Measurements from ENCODE around the gene PGAP3.
A peak's percentile ranks its signal among the peaks of the same experiment; 100 is the strongest.

Gene PGAP3

DNA sequence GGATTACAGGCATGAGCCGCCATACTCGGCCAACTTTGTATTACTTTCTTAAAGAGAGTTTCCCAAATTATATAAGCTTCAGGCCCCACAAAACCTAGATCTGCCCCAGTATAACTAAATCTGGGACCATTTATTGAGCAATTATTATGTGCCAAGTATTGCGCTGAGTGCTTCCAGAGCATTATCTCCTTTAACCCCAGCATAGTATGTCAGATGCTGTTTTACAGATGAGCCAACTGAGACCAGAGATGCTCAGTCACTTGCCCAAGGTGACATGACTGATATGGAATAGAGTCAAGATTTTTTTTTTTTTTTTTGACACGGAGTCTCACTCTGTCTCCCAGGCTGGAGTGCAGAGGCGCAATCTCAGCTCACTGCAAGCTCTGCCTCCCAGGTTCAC, 10.1 kb upstream of the PGAP3 start:
- no peak for DNase-seq (ENCODE audit: low read depth in 2 of 2)

DNA sequence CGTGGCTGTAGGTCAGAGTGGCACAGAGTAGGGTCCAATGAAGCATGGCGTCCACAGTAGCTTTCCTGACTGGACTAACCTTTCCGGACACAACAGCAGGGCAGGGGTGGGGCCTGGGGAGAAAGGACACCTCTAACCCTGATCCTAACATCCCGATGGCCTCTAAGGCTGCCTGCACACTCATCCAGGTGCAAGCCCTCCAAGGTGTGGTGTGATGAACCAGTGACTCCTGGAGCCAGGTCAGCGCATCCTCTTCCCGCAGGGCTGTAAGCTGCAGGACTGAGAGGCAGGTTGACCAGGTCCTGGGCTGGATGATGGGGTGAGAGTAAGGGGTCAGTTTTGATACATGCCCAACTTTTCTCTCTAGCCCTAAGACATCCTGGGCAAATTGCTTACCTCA, 8.9 kb upstream of the PGAP3 start:
- no peak for DNase-seq (ENCODE audit: low read depth in 2 of 2)

DNA sequence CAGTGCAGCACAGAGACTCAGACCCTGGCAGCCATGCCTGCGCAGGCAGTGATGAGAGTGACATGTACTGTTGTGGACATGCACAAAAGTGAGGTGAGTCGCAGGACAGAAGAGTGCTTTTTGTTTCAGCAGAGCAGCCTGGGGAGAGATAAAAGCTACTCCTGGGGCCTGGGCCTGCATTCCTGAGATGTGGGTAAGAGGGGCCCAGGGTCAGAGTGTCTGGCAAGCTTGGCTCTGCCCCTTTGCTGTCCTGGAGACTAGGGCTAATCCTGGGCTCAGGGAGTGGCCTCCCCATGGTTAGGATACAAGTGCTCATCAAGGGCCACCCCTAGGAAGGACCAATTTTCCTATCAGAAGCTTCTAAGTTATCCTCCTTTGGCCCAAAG, 7.2 kb upstream of the PGAP3 start:
- no peak for DNase-seq (ENCODE audit: low read depth in 2 of 2)

DNA sequence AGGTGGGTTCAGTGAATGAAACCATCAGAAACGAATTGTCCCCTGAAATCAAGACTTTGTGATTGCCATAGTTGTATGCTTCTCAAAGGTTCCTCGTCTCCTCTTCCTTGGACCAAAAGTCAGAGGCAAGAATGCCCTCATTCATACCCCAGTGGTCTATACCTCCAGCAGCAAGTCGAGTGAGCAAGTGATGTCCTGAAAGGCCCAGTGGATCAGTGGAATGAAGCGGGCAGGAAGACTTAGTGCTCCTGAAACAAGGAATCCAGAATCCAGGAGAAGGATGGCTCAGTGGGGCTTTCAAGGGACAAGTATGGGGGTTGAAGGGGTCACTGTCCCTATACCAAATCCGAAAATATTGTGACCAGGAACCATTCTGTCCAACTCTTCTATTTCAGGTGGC, 6.7 kb upstream of the PGAP3 start:
- no peak for DNase-seq (ENCODE audit: low read depth in 2 of 2)

DNA sequence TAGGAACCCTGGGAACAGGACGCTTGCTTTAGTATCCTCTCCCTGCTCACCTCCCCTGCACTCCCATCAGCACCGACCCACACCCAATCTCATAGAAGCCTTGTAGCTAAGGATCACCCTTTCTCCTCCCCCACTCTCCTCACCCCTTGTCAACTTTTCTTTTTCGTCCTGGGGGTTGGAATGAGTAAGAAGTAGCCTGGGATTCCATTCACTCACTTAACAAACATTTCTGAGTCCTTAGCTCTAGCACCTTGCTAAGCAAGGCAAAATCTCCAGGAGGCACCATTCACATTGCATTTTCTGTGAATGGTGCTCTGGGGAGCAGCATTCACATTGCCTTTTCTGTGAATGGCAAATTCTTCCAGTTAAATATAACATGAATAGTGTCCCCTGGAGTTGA, 1.1 kb upstream of the PGAP3 start:
- no peak for DNase-seq (ENCODE audit: low read depth in 2 of 2)

DNA sequence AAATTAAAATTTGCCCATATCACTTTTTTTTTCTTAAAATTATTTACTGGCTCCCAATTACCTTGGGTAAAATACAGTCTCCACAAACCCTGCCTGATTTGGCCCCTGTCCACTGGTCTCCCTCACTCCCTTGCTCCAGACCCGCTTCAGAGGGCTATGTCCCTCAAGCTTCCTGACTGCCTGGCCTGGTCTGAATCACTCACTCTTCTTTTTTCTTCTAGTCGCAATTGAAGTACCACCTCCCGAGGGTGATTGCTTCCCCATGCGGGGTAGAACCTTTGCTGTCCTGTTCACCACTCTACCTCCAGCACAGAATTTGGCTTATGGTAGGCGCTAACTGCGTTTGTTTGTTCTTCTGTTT, 598 bp upstream of the PGAP3 start:
- no peak for DNase-seq (ENCODE audit: low read depth in 2 of 2)

DNA sequence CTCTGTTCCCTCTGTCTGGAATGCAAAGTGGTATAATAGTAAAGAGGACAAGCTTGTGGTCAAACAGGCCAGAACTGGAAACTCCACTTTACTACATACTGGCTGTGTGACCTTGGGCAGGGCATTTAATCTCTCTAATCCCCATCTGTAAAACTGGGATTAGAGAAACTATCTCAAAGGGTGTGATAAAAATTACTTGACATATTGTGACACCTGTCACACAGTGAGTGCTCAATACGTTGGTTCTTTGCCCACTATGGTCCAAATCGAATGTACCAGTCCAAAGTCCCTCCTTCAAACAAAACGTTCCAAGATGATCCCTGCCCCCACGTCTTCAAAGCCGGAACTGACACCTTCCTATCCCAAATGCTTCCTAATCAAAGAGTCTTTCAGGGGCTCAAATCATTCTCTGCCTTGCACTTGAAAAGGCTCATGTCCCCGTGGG, 734 bp downstream of the PGAP3 start:
- no peak for DNase-seq (ENCODE audit: low read depth in 2 of 2)

DNA sequence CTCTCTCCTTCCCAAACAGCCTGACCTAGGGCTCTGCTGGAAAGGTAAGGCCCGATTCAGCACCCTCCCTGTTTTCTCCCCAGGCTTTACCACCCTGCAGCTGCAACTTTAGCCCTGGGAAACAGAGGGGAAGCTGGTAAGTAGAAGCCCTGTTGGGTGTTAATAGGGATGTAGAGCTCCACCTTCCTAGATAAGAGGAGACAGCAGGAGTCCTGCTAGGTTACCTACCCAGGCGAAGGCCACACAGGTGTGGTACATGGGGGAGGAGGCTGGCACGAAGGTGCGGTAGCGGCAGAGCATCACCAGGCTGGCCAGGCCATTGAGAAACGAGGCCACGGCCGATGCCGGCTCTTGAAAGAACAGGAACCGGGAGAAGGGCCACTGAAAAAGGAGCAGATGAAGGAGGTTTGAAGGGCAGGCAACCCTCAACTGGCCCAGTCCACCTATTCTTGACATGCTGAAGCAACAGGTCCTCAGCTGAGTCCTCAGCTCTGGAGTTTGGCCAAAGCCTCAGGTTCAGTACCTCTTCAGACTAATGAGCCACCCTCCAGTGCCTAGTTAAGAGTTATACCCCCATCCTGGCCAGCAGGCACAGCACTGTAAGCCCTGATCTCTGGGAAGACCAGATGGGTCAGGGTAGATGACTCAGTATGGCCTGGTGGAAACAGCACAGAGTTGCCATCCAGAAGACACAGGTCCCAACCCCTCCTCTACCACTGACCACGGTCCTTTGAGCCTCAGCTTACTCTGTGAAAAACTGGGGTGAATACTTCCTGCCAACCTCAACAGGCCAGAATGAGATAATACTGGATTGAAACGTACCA, 3.3 kb downstream of the PGAP3 start:
- DNase-seq (ENCODE audit: low read depth in 2 of 2) = no peak

DNA sequence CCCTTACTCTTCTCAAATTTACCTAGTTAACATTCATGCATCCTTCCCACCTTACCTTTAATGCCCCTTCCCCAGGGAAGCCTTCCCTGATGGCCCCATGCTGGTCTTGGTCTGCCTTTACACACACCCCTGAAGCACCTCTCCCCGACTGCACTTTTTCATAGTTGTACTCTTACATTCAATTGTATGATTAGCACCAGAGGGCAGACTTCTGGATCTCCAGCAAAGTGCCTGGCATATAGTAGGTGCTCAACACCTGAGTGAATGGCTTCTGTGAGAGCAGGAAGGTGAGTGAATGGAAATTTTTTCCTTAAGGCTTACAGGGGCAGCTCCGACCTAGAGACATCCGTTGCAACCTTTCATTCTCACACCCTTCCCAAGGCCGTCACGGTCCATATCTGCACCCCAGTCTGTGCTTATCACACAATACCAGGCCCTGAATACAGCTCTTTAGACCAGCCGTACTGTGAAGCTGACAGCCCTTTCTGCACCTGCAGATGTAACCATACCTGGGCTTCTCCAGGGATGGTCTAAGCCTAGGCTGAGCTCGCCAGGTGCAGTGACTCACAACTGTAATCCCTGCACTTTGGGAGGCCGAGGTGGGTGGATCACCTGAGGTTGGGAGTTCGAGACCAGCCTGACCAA, 4.4 kb downstream of the PGAP3 start:
- no peak for DNase-seq (ENCODE audit: low read depth in 2 of 2)

DNA sequence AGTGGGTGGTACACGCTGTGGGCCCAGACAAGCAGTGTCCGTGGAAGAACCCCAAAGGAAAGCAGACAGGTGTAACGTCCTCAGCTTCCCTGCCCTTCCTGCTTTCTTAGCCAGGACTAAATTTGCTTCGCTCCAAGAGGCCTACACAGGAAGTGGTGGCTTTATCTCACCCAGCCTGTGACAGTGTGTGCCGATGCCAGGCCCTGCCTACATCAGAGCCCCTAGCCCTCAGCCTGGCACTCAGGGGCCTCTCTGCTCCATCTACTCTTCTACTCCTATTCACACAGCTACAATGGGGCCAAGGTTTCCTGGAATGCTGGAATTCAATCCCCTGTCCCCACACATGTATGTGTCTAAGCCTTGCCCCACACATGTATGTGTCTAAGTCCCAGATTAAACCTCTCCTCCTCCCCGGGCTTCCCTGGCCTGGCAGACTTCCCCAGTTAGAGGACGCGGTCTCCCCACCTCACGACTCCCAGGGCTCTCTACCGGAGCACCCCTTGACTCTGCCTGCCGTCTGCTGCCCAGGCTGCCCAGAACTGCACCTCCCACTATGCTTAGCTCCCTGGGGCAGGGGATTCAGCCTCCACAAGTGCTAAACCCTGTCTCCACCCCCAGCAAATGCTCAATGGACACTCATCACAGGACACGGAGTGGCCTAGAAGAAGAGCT, 8.2 kb downstream of the PGAP3 start:
- DNase-seq (ENCODE audit: low read depth in 2 of 2) = peak in 1 of 2 donors; percentile 15

DNA sequence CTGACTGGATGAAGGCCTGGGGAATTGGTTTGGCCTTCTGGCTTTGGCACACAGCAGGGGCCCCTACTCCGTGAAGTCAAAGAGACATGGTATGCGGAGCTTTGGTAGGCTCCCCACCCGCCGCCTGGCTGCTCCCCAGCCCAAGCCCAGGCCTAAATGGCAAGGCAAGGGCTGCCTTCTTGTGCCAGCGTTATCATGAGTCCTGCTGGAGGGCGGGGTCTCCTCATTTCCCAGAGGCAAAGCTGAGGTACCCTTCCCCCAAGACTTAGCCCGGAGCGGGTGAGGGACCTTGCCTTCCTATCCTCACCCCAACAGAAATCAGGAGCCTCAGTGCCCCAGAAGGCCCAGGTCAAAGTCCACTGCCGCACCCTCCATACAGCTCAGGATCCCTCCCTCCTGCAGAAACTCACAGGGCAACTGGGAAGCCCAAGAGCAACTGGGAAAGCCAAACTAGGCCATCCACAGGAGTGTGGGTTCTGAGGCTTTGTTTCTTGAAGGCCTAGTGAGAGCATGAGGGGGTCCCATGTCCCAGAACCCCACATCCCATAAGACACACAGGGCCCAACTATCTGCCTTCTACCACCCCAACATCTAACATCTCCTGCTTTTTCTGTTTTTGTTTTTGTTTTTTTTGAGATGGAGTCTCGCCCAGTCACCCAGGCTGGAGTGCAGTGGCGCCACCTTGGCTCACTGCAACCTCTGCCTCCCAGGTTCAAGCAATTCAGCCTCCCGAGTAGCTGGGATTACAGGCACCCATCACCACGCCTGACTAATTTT, 9.3 kb downstream of the PGAP3 start:
- no peak for DNase-seq (ENCODE audit: low read depth in 2 of 2)

DNA sequence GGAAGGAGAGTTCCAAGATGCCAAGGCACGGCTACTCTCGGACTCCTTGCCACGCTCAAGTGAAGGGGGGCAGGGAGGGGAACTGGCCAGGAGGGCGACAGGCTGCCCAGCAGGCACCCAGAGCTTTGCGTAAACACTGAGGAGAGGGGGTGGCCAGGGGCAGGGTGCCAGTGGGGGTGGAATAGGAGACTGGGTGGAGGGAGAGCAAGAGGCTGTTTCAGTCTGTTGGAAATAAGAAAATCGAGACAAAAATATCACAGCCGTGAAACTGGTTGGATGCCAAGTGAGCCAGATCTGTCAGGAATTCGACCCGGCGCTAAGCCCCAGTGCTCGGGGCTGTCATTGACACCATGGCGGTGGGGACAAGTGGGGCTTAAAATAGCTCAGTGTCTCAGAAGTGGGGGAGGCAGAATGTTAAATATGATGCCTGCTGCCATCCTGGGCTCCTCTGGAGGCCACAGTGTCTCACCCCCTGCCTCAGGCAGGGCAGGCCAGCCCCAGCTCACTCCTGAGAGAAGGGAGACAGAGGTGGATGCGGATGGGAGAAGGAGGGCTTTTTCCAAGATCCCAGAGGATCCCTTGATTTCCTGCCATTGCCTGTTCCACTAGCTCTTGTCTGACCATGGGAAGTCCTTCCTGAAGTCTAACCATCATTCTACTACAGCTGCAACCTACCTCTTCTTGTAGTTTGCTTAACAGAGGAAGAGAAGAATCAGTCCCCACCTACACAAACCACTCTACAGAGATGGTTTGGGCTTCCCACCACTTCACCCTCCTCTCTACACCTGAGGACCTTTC, 10.1 kb downstream of the PGAP3 start:
- DNase-seq (ENCODE audit: low read depth in 2 of 2) = no peak

DNA sequence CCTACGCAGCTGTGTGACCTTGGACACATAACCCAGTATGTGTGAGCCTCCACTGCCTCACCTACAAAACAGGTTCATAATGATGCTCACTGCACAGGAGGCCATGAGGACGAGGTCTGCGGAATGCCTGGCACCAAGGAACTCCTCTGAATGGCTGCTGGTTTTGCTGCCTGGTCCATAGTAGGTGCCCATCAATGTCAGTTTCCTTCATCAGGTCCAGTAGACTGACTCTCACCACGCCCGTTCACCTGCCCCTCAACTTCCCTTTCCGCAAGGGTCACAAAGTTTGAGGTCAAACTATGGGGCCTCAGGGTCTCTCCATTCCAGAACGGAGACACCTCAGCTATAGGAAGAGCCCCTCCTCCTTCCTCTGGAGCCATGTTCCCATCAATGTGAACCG, 10.8 kb downstream of the PGAP3 start:
- no peak for DNase-seq (ENCODE audit: low read depth in 2 of 2)

DNA sequence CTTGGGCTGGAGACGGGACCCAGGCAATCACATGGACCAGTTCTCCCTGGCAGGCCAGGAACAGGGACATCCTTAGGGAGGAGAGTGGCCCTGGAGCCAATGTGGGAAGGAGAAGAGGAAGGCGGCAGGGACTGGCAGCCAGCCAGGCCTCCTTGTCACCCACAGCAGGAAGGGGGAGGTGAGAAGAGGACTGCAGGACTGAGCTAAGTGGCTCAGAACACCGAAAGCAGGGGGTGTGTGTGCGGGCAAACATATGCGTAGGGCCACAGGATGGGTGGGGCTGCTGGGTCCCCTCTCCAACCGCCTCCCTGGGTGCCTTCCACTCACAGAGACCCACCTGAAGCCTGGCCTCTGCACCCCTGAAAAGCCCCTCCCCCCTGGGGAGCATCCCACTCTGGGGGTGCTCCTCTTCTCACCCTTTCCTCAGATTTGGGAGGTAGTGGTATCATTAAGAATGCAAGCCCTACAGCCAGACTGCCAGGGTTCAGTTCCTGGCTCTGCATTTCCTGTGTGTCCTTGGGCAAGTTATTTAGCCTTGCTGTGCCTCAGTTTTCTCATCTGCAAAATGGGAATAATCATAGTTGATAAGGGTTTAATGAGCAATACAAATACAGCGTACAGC, 11.5 kb downstream of the PGAP3 start:
- no peak for DNase-seq (ENCODE audit: low read depth in 2 of 2)

DNA sequence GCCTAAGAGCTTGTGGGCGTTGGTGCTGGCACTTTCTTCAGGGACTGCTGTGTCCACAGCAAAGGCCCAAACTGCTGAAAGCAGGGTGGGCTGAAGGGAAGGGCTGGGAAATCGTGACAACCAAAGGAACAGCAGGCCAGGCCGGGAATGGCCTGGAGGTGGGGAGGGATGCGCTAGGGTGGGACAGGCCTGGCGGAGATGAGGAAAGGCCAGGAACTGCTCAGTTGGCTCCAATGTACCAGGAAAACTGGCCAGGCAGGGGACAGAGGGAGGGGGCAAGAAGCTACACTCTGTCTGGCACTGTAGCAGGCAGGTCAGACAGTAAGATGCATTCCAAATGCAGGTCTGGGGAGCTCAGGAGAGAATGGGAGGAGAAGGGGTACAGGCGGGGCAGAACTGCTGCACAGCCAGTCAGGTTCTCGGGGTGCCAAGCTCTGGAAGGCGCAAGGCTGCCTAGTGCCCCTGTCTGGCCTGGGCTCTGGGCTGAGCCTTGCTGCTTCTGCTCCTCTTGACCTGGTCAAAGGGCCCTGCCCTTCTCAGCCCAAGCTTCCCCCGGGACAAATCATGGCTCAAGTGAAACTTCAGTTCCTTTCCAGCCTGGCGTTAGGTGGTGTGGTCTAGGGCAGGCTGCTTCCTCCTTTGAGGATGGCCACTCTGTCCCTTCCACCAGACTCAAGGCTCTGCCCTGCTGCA, 12.3 kb downstream of the PGAP3 start:
- DNase-seq (ENCODE audit: low read depth in 2 of 2) = no peak

DNA sequence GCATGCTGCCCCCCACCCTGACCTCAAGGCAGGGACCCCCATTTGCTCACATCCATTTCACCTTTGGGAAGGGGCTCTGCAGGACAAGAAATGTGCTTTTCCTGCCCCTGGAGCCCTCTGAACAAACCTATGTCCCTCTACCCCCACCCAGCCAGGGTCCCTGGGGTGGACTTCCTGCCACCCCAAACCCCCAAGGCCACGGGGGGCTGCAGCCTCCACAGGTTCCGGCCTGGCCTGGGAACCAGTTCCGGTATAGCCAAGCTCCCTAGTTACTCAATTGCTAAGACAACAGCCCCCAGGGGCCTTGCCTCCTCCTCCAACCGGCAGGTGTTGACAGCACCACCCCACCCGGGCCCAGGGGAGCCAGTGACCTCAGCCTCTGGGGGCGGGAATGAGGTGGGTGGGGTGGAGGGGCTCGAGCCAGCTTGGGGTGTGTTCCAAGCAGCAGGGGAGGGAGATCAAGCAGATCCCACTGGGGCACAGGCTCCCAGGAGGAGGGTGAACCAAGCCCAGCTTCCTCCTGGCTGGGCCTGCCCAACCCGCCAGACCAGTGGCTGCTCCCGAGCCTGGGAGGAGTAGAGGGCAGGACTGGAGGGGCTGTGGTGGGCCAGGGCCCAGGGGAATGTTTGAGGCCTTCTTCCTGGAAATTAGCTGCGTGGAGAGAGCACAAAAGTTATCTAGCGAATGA, 13.0 kb downstream of the PGAP3 start:
- DNase-seq (ENCODE audit: low read depth in 2 of 2) = no peak

DNA sequence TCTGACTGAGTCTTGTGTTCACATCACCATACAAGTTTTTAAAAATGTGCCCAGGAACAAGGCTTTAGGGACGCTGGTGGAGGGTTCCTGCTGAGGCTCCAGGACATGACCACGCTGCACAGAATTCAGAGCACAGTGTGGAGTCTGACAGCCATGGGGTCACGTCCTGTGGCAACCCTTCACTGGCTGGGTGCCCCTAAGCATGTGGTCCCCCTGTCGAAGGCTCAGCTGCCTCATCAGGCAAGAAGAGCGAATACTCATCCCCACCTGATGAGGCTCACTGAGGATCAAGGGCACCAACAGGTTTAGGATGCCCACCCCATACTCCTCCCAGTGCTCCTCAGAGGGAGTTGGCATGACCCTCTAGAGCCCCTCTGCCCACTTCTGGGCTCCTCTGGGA, 13.7 kb downstream of the PGAP3 start:
- no peak for DNase-seq (ENCODE audit: low read depth in 2 of 2)

DNA sequence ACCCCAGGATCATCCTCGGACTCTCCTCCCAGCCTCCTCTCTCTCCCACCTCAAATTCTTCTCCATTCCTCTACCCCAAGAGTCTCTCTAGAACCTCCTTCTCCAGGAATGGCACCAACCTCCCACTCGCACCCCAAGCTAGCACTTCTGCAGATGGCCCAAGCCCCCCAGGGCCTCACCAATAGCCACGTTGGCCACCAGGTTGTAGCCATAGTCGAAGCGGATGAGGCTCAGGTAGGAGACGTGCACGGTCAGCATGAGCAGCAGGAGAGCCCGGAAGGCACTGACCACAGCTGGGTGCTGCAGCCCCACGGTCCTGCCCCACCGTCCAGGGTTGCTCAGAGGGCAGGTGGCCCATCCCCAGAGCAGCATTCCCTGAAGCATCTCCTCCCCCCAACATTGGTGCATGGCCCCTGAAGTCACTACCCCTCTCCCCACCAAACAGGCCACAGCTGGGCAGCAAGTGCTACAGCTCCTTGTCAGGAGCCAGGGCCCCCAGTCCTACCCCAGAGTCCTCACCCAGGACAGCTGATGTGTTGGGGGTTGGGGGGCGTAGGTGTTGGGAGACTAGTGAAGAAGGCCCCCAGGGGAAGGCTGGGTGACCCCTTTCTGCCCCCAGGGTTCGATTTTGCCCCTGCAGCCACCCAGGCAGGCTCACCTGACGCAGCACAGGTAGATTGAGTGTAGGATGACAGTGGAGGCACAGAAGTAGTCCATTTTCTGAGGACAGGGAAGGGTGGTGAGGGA, 14.3 kb downstream of the PGAP3 start:
- DNase-seq (ENCODE audit: low read depth in 2 of 2) = no peak

All from stimulated activated CD4-positive, alpha-beta T cell treated with anti-CD3 and anti-CD28 coated beads, Interleukin-1b, Interleukin-23, amount 100 ng/mL, for 4 hours (primary cell).